Breast epithelium (tissue), 3 donors: ENCODE measurements around the gene POLA1.

Source experiments
- POLR2A ChIP-seq: fragments of 450-650 bp; IDR thresholded peaks from one replicate; pipeline ENCODE4 v1.6.1; 2016; ENCODE audit warnings: antibody characterized with exemption, mild to moderate bottlenecking, moderate library complexity
- POLR2AphosphoS5 ChIP-seq, 3 donors: sonication (generic); formaldehyde crosslinking; IDR thresholded peaks; one replicate each; pipeline ENCODE4 v1.6.1; 2017; ENCODE audit warnings: antibody characterized with exemption in 3 of 3
- TF ChIP-seq, protein P1 (sequence below), 3 donors: fragments of 450-650 bp; IDR thresholded peaks; one replicate each; pipeline ENCODE4 v1.5.1; 2016 to 2017; ENCODE audit warnings: antibody characterized with exemption in 3 of 3, mild to moderate bottlenecking in 3 of 3, moderate library complexity in 3 of 3

- TF ChIP-seq POLR2A (no peak), POLR2AphosphoS5 (IDR thresholded peaks at IDR 0.05) (no peak)
- TF ChIP-seq, protein P1, sequence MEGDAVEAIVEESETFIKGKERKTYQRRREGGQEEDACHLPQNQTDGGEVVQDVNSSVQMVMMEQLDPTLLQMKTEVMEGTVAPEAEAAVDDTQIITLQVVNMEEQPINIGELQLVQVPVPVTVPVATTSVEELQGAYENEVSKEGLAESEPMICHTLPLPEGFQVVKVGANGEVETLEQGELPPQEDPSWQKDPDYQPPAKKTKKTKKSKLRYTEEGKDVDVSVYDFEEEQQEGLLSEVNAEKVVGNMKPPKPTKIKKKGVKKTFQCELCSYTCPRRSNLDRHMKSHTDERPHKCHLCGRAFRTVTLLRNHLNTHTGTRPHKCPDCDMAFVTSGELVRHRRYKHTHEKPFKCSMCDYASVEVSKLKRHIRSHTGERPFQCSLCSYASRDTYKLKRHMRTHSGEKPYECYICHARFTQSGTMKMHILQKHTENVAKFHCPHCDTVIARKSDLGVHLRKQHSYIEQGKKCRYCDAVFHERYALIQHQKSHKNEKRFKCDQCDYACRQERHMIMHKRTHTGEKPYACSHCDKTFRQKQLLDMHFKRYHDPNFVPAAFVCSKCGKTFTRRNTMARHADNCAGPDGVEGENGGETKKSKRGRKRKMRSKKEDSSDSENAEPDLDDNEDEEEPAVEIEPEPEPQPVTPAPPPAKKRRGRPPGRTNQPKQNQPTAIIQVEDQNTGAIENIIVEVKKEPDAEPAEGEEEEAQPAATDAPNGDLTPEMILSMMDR (IDR thresholded peaks at IDR 0.05): no peak
These were observed 317.3 kb downstream of the POLA1 start for GRCh38 chrX:25010784-25011588.
